ENCODE results near the gene ABHD14A.

- no peak for TF ChIP-seq POLR2A (IDR thresholded peaks at IDR 0.05)
- no peak for TF ChIP-seq CTCF (IDR thresholded peaks at IDR 0.05)
- no peak for TF ChIP-seq EP300 (IDR thresholded peaks at IDR 0.05)
Measured at GRCh38 chr3:51985063-51985462, 10.2 kb downstream of the ABHD14A start.

Measured in ovary (tissue), 3 donors.